GM19239 (cell line): ENCODE measurements around the gene MED1.
A peak's percentile ranks its signal among the peaks of the same experiment; 100 is the strongest.
"Not testable (repeated sequence)": the region's sequence is repeated elsewhere in the genome, so short reads cannot be mapped to it uniquely, and the experiment has no call there.

Experiments used
- DNase-seq: peaks from one replicate; pipeline ENCODE4 v3.0.0; 2011; ENCODE audit warnings: low spot score; ENCODE audit not compliant: insufficient read length
- FAIRE-seq: peaks from 2 replicates; lab custom pipeline; 2011; peaks lifted over from hg19 to GRCh38; lab: Jason Lieb, UNC

The MED1 gene

DNA sequence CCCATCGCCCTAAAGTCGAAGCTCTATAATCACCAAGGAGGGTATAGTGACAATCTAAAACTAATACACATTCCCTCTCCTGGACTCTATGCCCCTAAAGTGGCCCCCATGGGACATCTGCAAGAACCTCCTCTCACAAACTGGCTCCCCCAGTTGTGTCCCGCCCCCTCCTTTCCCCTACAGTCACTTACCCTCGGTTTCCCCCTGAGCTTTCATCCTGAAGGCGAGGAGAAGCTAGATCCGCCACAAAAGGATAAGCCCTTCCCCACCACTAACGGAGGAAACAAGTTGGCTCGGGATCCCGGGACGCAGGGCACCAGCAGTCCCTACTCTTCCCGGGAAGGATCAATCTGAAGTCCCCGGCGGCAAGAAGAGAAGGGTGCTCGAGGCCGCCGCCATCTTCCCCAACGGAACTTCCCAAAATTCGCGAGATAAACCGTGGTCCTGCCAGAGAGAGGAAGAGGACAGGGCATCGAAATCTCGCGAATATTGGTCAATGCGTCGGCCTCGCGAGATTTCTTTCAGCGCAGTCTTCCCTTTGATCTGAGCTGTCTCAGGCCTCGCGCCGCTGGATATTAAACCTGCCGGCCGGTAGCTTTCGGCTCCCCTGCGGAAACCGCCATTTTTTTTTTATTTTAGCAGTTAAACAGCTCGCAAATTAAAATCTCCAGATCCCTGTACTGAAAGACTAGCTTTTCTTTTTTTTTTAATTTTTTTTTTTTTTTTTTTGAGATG, at the start of gene MED1:
Gene MED1 (minus strand): TSS at position 417 of the 735 bp plus-strand sequence. CDS start 201 bp downstream, at position 216.
- FAIRE-seq (peak; percentile 83), DNase-seq (peak; percentile 91)

DNA sequence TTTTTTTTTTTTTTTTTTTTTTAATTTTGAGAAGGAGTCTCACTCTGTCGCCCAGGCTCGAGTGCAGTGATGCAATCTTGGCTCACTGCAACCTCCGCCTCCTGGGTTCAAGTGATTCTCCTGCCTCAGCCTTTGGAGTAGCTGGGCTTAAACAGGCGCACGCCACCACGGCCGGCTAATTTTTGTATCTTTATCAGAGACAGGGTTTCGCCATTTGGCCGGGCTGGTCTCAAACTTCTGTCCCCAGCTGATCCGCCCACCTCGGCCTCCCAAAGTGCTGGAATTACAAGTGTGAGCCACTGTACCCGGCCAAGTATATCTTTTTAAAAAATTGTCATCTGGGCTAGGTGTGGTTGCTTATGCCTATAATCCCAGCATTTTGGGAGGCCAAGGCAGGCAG, 45.9 kb upstream of the MED1 start:
- not testable (repeated sequence) for FAIRE-seq, DNase-seq

- no peak for DNase-seq
- no peak for FAIRE-seq
Observed at GRCh38 chr17:39487946-39488345, 36.9 kb upstream of the MED1 start.

DNA sequence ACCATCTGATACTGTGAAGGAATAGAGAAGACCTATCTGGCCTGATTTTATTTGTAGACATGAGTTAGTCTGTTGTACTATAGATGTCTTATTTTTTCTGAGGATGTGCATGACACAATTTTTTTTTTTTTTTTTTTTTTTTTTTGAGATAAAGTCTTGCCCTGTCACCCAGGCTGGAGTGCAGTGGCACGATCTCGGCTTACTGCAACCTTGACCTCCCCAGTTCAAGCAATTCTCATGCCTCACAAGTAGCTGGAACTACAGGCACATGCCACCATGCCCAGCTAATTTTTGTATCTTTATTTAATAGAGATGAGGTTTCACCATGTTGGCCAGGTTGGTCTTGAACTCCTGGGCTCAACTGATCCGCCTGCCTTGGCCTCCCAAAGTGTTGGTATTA, 36.4 kb upstream of the MED1 start:
- not testable (repeated sequence) for FAIRE-seq, DNase-seq

- no peak for DNase-seq
- no peak for FAIRE-seq
Observed at GRCh38 chr17:39486242-39486641, 35.2 kb upstream of the MED1 start.

DNA sequence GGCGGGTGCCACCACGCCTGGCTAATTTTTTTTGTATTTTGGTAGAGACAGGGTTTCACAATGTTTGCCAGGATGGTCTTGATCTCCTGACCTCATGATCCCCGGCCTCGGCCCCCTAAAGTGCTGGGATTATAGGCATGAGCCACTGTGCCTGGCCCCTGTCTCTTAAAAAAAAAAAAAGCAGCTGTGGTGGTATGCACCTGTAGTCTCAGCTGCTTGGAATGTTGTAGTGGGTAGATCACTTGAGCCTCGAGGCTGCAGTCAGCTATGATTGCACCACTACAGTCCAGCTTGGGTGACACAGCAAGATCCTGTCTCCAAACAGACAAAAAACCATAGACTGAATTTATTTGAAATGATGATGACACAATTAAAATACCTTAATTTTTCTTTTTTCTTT, 34.5 kb upstream of the MED1 start:
- FAIRE-seq: no peak

DNA sequence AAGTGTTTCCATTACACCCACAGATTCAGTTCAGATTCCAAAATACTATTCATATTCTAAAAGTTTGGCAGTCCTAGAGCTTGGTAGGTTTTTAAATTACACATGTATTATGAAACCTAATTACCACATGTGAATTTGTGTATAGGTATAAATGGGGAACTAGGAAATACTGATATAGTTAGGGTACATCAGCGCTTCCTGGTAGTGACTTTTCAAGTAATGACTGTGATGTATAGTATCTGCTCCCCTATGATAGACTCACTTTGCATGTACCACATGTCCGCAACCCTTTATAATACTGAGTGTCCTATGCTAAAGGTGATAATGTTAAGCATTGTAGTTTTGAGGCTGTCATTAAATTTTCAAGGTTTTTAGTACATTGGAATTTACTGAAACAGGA, 33.1 kb upstream of the MED1 start:
- FAIRE-seq: peak; percentile 79
- DNase-seq: peak; percentile 45

More for the DNA sequence above, 34.5 kb upstream of the MED1 start:
- DNase-seq: no peak

DNA sequence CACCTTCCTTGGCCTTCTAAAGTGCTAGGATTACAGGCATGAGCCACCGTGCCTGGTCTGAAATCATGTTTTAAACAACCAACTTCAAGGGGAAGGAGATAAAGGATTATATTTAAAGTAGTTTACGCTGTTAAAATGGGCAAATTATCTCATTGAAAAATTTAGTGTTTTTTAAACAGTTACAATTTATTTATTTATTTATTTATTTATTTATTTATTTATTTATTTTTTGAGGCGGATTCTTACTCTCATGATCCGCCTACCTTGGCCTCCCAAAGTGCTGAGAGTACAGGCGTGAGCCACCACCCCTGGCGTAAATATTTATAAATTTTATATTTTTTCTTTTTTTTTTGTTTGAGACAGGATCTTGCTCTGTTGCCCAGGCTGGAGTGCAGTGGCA, 32.4 kb upstream of the MED1 start:
- FAIRE-seq (no peak), DNase-seq (no peak)

DNA sequence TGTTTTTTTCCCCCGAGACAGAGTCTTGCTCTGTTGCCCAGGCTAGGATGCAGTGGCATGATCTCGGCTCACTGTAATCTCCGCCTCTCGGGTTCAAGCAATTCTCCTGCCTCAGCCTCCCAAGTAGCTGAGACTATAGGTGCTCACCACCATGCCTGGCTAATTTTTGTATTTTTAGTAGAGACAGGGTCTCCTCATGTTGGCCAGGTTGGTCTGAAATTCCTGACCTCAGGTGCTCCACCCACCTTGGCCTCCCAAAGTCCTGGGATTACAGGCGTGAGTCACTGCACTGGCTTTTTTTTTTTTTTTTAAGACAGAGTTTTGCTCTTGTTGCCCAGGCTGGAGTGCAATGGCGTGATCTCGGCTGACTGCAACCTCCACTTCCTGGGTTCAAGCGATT, 28.6 kb upstream of the MED1 start:
- not testable (repeated sequence) for FAIRE-seq, DNase-seq

DNA sequence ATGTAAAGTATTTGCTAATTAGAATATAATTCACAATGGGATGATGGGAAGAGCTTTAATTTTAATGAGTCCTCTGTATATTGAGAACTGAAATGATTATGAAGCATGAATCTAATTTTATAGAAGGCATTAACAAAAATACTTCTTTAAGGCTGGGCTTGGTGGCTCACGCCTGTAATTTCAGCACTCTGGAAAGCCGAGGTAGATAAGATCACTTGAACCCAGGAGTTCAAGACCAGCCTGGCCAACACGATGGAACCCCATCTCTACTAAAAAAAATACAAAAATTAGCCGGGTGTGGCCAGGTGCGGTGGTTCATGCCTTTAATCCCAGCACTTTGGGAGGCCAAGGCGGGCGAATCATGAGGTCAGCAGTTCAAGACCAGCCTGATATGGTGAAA, 22.2 kb upstream of the MED1 start:
- DNase-seq (no peak), FAIRE-seq (no peak)

- FAIRE-seq, DNase-seq: not testable (repeated sequence)
Observed at GRCh38 chr17:39468610-39469009, 17.5 kb upstream of the MED1 start.

GRCh38 chr17:39464639-39465181, 13.6 kb upstream of the MED1 start:
- FAIRE-seq, DNase-seq: not testable (repeated sequence)

GRCh38 chr17:39462631-39463375, 11.7 kb upstream of the MED1 start:
- no peak for DNase-seq
- no peak for FAIRE-seq

DNA sequence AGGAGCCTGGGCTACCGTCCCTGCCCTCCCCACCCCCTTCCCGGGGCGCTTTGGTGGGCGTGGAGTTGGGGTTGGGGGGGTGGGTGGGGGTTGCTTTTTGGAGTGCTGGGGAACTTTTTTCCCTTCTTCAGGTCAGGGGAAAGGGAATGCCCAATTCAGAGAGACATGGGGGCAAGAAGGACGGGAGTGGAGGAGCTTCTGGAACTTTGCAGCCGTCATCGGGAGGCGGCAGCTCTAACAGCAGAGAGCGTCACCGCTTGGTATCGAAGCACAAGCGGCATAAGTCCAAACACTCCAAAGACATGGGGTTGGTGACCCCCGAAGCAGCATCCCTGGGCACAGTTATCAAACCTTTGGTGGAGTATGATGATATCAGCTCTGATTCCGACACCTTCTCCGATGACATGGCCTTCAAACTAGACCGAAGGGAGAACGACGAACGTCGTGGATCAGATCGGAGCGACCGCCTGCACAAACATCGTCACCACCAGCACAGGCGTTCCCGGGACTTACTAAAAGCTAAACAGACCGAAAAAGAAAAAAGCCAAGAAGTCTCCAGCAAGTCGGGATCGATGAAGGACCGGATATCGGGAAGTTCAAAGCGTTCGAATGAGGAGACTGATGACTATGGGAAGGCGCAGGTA, 11.0 kb upstream of the MED1 start:
- FAIRE-seq: peak; percentile 59
- DNase-seq: no peak

- DNase-seq (peak; percentile 94), FAIRE-seq (peak; percentile 97)
Observed at GRCh38 chr17:39461113-39461925, 10.3 kb upstream of the MED1 start, which contains the start of gene CDK12. TSS of gene CDK12 (plus strand) at chr17:39461486. CDS start at chr17:39462072, 586 bp downstream.

- no peak for FAIRE-seq
- DNase-seq: no peak
Observed at GRCh38 chr17:39455919-39456318, 4.9 kb upstream of the MED1 start.

- DNase-seq: no peak
Observed at GRCh38 chr17:39450051-39450450, 1.0 kb downstream of the MED1 start.

DNA sequence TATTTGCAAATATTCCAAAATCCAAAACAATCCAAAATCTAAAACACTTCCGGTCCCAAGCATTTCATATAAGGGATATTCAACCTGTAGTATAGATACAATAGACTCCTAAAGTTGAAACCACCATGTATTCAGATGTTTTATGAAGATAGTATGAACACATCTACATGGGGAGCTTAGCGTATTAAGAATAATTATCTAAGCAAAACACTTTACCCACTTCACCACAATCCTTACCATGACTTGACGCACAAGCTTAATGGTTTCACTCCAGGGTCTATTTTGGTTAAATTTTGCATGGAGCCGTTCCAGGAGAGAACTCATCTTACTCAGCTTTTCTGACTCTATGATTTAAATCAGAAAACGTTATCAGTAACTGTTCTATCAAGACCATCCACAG, 3.5 kb downstream of the MED1 start:
- FAIRE-seq (no peak), DNase-seq (no peak)

More at GRCh38 chr17:39450051-39450450, 1.0 kb downstream of the MED1 start:
- FAIRE-seq: no peak

DNA sequence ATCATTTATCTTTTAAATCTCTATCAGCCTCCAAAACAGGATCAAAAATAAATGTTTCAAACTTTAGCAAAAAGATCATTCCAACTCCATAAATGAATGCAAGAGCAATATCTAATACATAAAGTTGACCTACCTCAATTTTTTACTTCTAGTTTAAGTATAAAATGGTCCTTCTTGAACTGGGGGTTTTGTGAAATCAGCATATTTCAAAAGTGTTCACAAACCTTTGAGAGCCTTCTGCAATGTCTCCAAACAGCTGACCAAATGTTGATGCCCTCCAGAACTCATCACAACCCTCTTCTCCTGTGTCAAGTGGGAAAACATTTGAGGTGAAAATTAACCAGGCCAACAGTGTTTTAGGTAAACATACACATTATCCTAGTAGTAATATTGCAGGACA, 7.7 kb downstream of the MED1 start:
- DNase-seq: no peak
- no peak for FAIRE-seq

DNA sequence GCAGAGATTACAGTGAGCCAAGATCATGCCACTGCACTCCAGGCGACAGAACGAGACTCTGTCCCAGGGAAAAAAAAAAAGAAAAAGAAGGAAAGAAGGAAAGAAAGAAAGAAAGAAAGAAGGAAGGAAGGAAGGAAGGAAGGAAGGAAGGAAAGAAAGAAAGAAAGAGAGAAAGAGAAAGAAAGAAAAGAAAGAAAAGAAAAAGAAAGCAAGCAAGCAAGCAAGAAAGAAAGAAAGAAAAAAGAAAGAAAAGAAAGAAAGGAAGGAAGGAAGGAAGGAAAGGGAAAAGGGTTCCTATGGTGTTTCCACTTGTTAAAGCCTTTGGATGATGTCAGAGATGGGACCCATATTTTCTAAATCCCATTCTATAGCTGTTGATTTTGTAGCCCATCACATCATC, 11.2 kb downstream of the MED1 start:
- FAIRE-seq: peak; percentile 8

More for the DNA sequence above, 11.2 kb downstream of the MED1 start:
- DNase-seq: not testable (repeated sequence)
